GM06990 (cell line): Measurements from ENCODE around the gene KDM5A.

Experiments
- DNase-seq: peaks from one replicate; pipeline ENCODE4 v3.0.0-alpha.2; 2011; ENCODE audit not compliant: insufficient read length; ENCODE audit errors: extremely low read depth
- H3K27me3 ChIP-seq: replicated peaks from 2 replicates; pipeline ENCODE4 v1.6.0; 2011; ENCODE audit warnings: low read length; ENCODE audit not compliant: control insufficient read depth, insufficient read depth
- H3K36me3 ChIP-seq: 2 replicates; pipeline ENCODE4 v1.5.1; 2011; ENCODE audit warnings: low read length; ENCODE audit not compliant: control insufficient read depth, insufficient read depth
- H3K4me3 ChIP-seq: replicated peaks from 2 replicates; pipeline ENCODE4 v1.5.1; 2011; ENCODE audit warnings: low read depth, mild to moderate bottlenecking, control low read depth, low read length
- CTCF ChIP-seq: IDR thresholded peaks from 2 replicates; pipeline ENCODE4 v1.5.1; 2011; ENCODE audit warnings: low read length, control low read depth, mild to moderate bottlenecking, inconsistent platforms; ENCODE audit not compliant: insufficient read depth, poor library complexity, severe bottlenecking

The KDM5A gene

GRCh38 chr12:243381-243780, 145.7 kb downstream of the KDM5A start:
- DNase-seq = no peak
- TF ChIP-seq CTCF = no peak

GRCh38 chr12:242496-242895, 146.6 kb downstream of the KDM5A start:
- H3K4me3 ChIP-seq = no peak overlapping the region
- H3K36me3 ChIP-seq = no peaks in the 10 kb centered on the region
- TF ChIP-seq CTCF = no peak
- no peak for DNase-seq
- no peaks in the 10 kb centered on the region; the same call in 1 of the 2 replicates for H3K27me3 ChIP-seq

More at GRCh38 chr12:243381-243780, 145.7 kb downstream of the KDM5A start:
- Histone ChIP-seq H3K27me3 (no peaks in the 10 kb centered on the region; the same call in 1 of the 2 replicates), H3K4me3 (no peak overlapping the region), H3K36me3 (no peaks in the 10 kb centered on the region)

- H3K27me3 ChIP-seq = no peaks in the 10 kb centered on the region; the same call in 1 of the 2 replicates
- no peak overlapping the region for H3K4me3 ChIP-seq
- no peaks in the 10 kb centered on the region for H3K36me3 ChIP-seq
- no peak for DNase-seq
- TF ChIP-seq CTCF = no peak
Observed at GRCh38 chr12:241266-241665, 147.9 kb downstream of the KDM5A start.

GRCh38 chr12:240566-240965, 148.6 kb downstream of the KDM5A start:
- TF ChIP-seq CTCF = no peak
- Histone ChIP-seq H3K4me3 (no peak overlapping the region), H3K27me3 (no peaks in the 10 kb centered on the region; the same call in 1 of the 2 replicates), H3K36me3 (no peaks in the 10 kb centered on the region)
- no peak for DNase-seq

GRCh38 chr12:238736-239398, 150.3 kb downstream of the KDM5A start:
- Histone ChIP-seq H3K27me3 (no peaks in the 10 kb centered on the region; the same call in 1 of the 2 replicates), H3K36me3 (no peaks in the 10 kb centered on the region), H3K4me3 (no peak overlapping the region)
- TF ChIP-seq CTCF = no peak
- DNase-seq = no peak
